GM10266 (cell line): ENCODE measurements around the gene ENDOD1.

ENCODE experiments used
- DNase-seq: peaks from one replicate; pipeline ENCODE4 v3.0.0; 2012; ENCODE audit errors: extremely low spot score
- CTCF ChIP-seq: IDR thresholded peaks from 2 replicates; pipeline ENCODE4 v1.5.1; 2012; ENCODE audit warnings: mild to moderate bottlenecking, low read depth; ENCODE audit not compliant: control insufficient read depth, insufficient read depth; ENCODE audit errors: missing control alignments

Gene ENDOD1

GRCh38 chr11:95086151-95086550 is 3.5 kb upstream of the ENDOD1 start:
- DNase-seq = no peak
- TF ChIP-seq CTCF = no peak

GRCh38 chr11:95086836-95087570 is 2.6 kb upstream of the ENDOD1 start:
- TF ChIP-seq CTCF = no peak
- no peak for DNase-seq

- DNase-seq = peak; percentile 50
Observed at GRCh38 chr11:95088946-95089619, 563 bp upstream of the ENDOD1 start.

GRCh38 chr11:95091663-95092180 is 2.1 kb downstream of the ENDOD1 start:
- no peak for TF ChIP-seq CTCF
- no peak for DNase-seq

More at GRCh38 chr11:95088946-95089619, 563 bp upstream of the ENDOD1 start:
- no peak for TF ChIP-seq CTCF

GRCh38 chr11:95092549-95093324 is 3.1 kb downstream of the ENDOD1 start:
- peak; percentile 52 for DNase-seq
- peak; percentile 53 for TF ChIP-seq CTCF

- TF ChIP-seq CTCF = no peak
- peak; percentile 28 for DNase-seq
Observed at GRCh38 chr11:95093548-95093947, 3.9 kb downstream of the ENDOD1 start.
